Dendritic cell treated with granulocyte-macrophage colony-stimulating factor and Interleukin-4, amounts not matched to agents 40 ng/mL and 50 ng/mL, for 4 days (primary cell): ENCODE data around the gene PLS3.

Experiments used
- H3K27ac Mint-ChIP-seq: one replicate; pipeline ENCODE4 v1.8.0; 2022; ENCODE audit warnings: mild to moderate bottlenecking, mixed read lengths
- H3K27me3 Mint-ChIP-seq: one replicate; pipeline ENCODE4 v1.8.0; 2022; ENCODE audit warnings: mild to moderate bottlenecking, mixed read lengths
- H3K36me3 Mint-ChIP-seq: one replicate; pipeline ENCODE4 v1.8.0; 2022; ENCODE audit warnings: low read depth, mixed read lengths
- H3K4me1 Mint-ChIP-seq: one replicate; pipeline ENCODE4 v1.8.0; 2022; ENCODE audit warnings: low read depth, mixed read lengths
- H3K4me3 Mint-ChIP-seq: one replicate; pipeline ENCODE4 v1.8.0; 2022; ENCODE audit warnings: mild to moderate bottlenecking, moderate library complexity, mixed read lengths
- H3K9me3 Mint-ChIP-seq: one replicate; pipeline ENCODE4 v1.8.0; 2022; ENCODE audit warnings: mixed read lengths
- intact Hi-C: fragments of 100-400 bp; cut with micrococcal nuclease; formaldehyde crosslinking; loops from one replicate; pipeline ENCODE4 v1.15.0; 2022

PLS3 gene

GRCh38 chrX:115553171-115553570 lies 7.8 kb upstream of the PLS3 start:
- Mint-ChIP-seq H3K27me3 (peaks cover 5% of the 10 kb centered on the region), H3K36me3 (no peaks in the 10 kb centered on the region), H3K9me3 (no peaks in the 10 kb centered on the region), H3K4me3 (no peak overlapping the region), H3K4me1 (no peaks in the 10 kb centered on the region), H3K27ac (no peak overlapping the region)
- intact Hi-C loops = no loop called here

- intact Hi-C loops = no loop called here
- no peak overlapping the region for H3K4me3 Mint-ChIP-seq
- H3K27me3 Mint-ChIP-seq = peaks cover 40% of the 10 kb centered on the region
- peaks cover 14% of the 10 kb centered on the region for H3K4me1 Mint-ChIP-seq
- no peaks in the 10 kb centered on the region for H3K9me3 Mint-ChIP-seq
- no peak overlapping the region for H3K27ac Mint-ChIP-seq
- no peaks in the 10 kb centered on the region for H3K36me3 Mint-ChIP-seq
Measured at GRCh38 chrX:115559672-115560071, 1.3 kb upstream of the PLS3 start.

GRCh38 chrX:115560211-115560977 lies 580 bp upstream of the PLS3 start:
- H3K4me1 Mint-ChIP-seq = peaks cover 14% of the 10 kb centered on the region
- no peaks in the 10 kb centered on the region for H3K9me3 Mint-ChIP-seq
- H3K4me3 Mint-ChIP-seq = peak overlapping the region; percentile 74
- intact Hi-C loops = no loop called here
- H3K27me3 Mint-ChIP-seq = peaks cover 40% of the 10 kb centered on the region
- H3K27ac Mint-ChIP-seq = no peak overlapping the region
- H3K36me3 Mint-ChIP-seq = no peaks in the 10 kb centered on the region

GRCh38 chrX:115561605-115562479 lies 868 bp downstream of the PLS3 start:
- H3K4me3 Mint-ChIP-seq = peak overlapping the region; percentile 74
- no peaks in the 10 kb centered on the region for H3K9me3 Mint-ChIP-seq
- no peaks in the 10 kb centered on the region for H3K36me3 Mint-ChIP-seq
- H3K4me1 Mint-ChIP-seq = peaks cover 14% of the 10 kb centered on the region
- intact Hi-C loops = no loop called here
- H3K27me3 Mint-ChIP-seq = peaks cover 40% of the 10 kb centered on the region
- no peak overlapping the region for H3K27ac Mint-ChIP-seq

GRCh38 chrX:115562480-115562847 lies 1.5 kb downstream of the PLS3 start:
- H3K27me3 Mint-ChIP-seq = peaks cover 40% of the 10 kb centered on the region
- no peaks in the 10 kb centered on the region for H3K36me3 Mint-ChIP-seq
- H3K4me3 Mint-ChIP-seq = no peak overlapping the region
- peaks cover 14% of the 10 kb centered on the region for H3K4me1 Mint-ChIP-seq
- intact Hi-C loops = no loop called here
- no peaks in the 10 kb centered on the region for H3K9me3 Mint-ChIP-seq
- H3K27ac Mint-ChIP-seq = no peak overlapping the region

- Mint-ChIP-seq H3K4me1 (peaks cover 14% of the 10 kb centered on the region), H3K27me3 (peaks cover 35% of the 10 kb centered on the region), H3K9me3 (no peaks in the 10 kb centered on the region), H3K36me3 (no peaks in the 10 kb centered on the region), H3K4me3 (no peak overlapping the region), H3K27ac (no peak overlapping the region)
- intact Hi-C loops = no loop called here
Measured at GRCh38 chrX:115563633-115564162, 2.7 kb downstream of the PLS3 start.

GRCh38 chrX:115564243-115564642 lies 3.3 kb downstream of the PLS3 start:
- Mint-ChIP-seq H3K9me3 (no peaks in the 10 kb centered on the region), H3K4me1 (peaks cover 14% of the 10 kb centered on the region), H3K4me3 (no peak overlapping the region), H3K27ac (no peak overlapping the region), H3K27me3 (peaks cover 33% of the 10 kb centered on the region), H3K36me3 (no peaks in the 10 kb centered on the region)
- intact Hi-C loops = no loop called here

- intact Hi-C loops = no loop called here
- Mint-ChIP-seq H3K27ac (no peak overlapping the region), H3K36me3 (no peaks in the 10 kb centered on the region), H3K4me1 (peaks cover 14% of the 10 kb centered on the region), H3K4me3 (no peak overlapping the region), H3K9me3 (no peaks in the 10 kb centered on the region), H3K27me3 (peaks cover 22% of the 10 kb centered on the region)
Measured at GRCh38 chrX:115565888-115566287, 4.9 kb downstream of the PLS3 start.

GRCh38 chrX:115571712-115572111 lies 10.7 kb downstream of the PLS3 start:
- Mint-ChIP-seq H3K4me3 (no peak overlapping the region), H3K9me3 (no peaks in the 10 kb centered on the region), H3K27ac (no peak overlapping the region), H3K27me3 (no peaks in the 10 kb centered on the region), H3K4me1 (no peaks in the 10 kb centered on the region), H3K36me3 (no peaks in the 10 kb centered on the region)
- intact Hi-C loops = no loop called here

GRCh38 chrX:115573185-115573584 lies 12.2 kb downstream of the PLS3 start:
- Mint-ChIP-seq H3K27ac (no peak overlapping the region), H3K27me3 (no peaks in the 10 kb centered on the region), H3K4me3 (no peak overlapping the region), H3K36me3 (no peaks in the 10 kb centered on the region), H3K9me3 (no peaks in the 10 kb centered on the region), H3K4me1 (no peaks in the 10 kb centered on the region)
- intact Hi-C loops = no loop called here

- H3K9me3 Mint-ChIP-seq = no peaks in the 10 kb centered on the region
- no peaks in the 10 kb centered on the region for H3K36me3 Mint-ChIP-seq
- H3K4me3 Mint-ChIP-seq = no peak overlapping the region
- no peak overlapping the region for H3K27ac Mint-ChIP-seq
- intact Hi-C loops = no loop called here
- H3K4me1 Mint-ChIP-seq = no peaks in the 10 kb centered on the region
- H3K27me3 Mint-ChIP-seq = no peaks in the 10 kb centered on the region
Measured at GRCh38 chrX:115576676-115577075, 15.7 kb downstream of the PLS3 start.

- Mint-ChIP-seq H3K4me3 (no peak overlapping the region), H3K4me1 (no peaks in the 10 kb centered on the region), H3K9me3 (no peaks in the 10 kb centered on the region), H3K27ac (no peak overlapping the region), H3K27me3 (no peaks in the 10 kb centered on the region), H3K36me3 (no peaks in the 10 kb centered on the region)
- intact Hi-C loops = no loop called here
Measured at GRCh38 chrX:115579327-115579726, 18.4 kb downstream of the PLS3 start.

GRCh38 chrX:115579786-115580294 lies 18.9 kb downstream of the PLS3 start:
- intact Hi-C loops = no loop called here
- no peak overlapping the region for H3K4me3 Mint-ChIP-seq
- H3K27me3 Mint-ChIP-seq = no peaks in the 10 kb centered on the region
- no peak overlapping the region for H3K27ac Mint-ChIP-seq
- H3K36me3 Mint-ChIP-seq = no peaks in the 10 kb centered on the region
- no peaks in the 10 kb centered on the region for H3K4me1 Mint-ChIP-seq
- no peaks in the 10 kb centered on the region for H3K9me3 Mint-ChIP-seq
